Hypothalamus (tissue), 51 donors: Measurements from ENCODE around the gene INPP5A.
A peak's percentile ranks its signal among the peaks of the same experiment; 100 is the strongest.

ENCODE experiments used
- DNase-seq, 51 donors: peaks; one replicate each; lab custom pipeline; 2025; lab: John Stamatoyannopoulos, UW

INPP5A gene

GRCh38 chr10:132606536-132607316 lies 69.1 kb downstream of the INPP5A start:
- peak in 31 of 51 donors; percentile 17 to 78 (median 57) for DNase-seq

GRCh38 chr10:132607491-132607890 lies 69.9 kb downstream of the INPP5A start:
- DNase-seq: no peak

- DNase-seq: no peak
Measured at GRCh38 chr10:132607961-132608495, 70.4 kb downstream of the INPP5A start.

- DNase-seq: no peak
Measured at GRCh38 chr10:132608511-132609195, 71.1 kb downstream of the INPP5A start.

- no peak for DNase-seq
Measured at GRCh38 chr10:132609211-132609610, 71.6 kb downstream of the INPP5A start.

- no peak for DNase-seq
Measured at GRCh38 chr10:132610071-132610701, 72.6 kb downstream of the INPP5A start.

GRCh38 chr10:132611026-132611910 lies 73.7 kb downstream of the INPP5A start:
- DNase-seq: no peak

GRCh38 chr10:132611986-132612385 lies 74.4 kb downstream of the INPP5A start:
- no peak for DNase-seq

GRCh38 chr10:132612571-132613504 lies 75.3 kb downstream of the INPP5A start:
- no peak for DNase-seq

GRCh38 chr10:132613566-132614348 lies 76.2 kb downstream of the INPP5A start:
- DNase-seq: no peak

GRCh38 chr10:132614431-132615340 lies 77.1 kb downstream of the INPP5A start:
- no peak for DNase-seq

- DNase-seq: no peak
Measured at GRCh38 chr10:132615341-132616169, 78.0 kb downstream of the INPP5A start.

- no peak for DNase-seq
Measured at GRCh38 chr10:132616170-132616995, 78.8 kb downstream of the INPP5A start.

- no peak for DNase-seq
Measured at GRCh38 chr10:132616996-132617736, 79.6 kb downstream of the INPP5A start.

- no peak for DNase-seq
Measured at GRCh38 chr10:132617737-132618052, 80.1 kb downstream of the INPP5A start.
